GM11168 (cell line): ENCODE measurements around the gene SPATA25.
"Not testable (repeated sequence)": the region's sequence is repeated elsewhere in the genome, so short reads cannot be mapped to it uniquely, and the experiment has no call there.

ENCODE experiments used
- in situ Hi-C: fragments of 300-500 bp; cut with MboI; formaldehyde crosslinking; loops from one replicate; pipeline ENCODE4 v1.12.0; 2022; ENCODE audit warnings: low sequenced_read_pairs; ENCODE audit not compliant: unreplicated experiment

Gene SPATA25

GRCh38 chr20:45897289-45897688, 9.9 kb upstream of the SPATA25 start:
- in situ Hi-C loops: no loop called here

GRCh38 chr20:45896641-45897161, 9.3 kb upstream of the SPATA25 start:
- in situ Hi-C loops: no loop called here

DNA sequence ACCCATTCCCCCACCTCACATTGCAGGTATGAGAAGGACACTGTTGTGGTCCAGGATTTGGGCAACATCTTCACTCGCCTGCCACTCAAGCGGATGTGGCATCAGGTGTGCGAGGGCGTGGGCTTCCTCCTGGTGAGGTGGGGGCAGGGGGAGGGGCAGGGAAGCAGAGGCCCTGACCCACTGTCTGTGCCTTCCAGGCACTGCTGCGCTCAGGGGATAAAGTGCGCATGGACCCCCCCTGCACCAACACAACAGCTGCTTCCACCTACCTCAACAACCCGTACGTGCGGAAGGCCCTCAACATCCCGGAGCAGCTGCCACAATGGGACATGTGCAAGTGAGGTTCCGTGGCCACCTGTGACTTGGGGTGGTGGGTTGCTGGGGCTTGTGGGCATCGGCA, 7.4 kb upstream of the SPATA25 start:
- in situ Hi-C loops: no loop called here

DNA sequence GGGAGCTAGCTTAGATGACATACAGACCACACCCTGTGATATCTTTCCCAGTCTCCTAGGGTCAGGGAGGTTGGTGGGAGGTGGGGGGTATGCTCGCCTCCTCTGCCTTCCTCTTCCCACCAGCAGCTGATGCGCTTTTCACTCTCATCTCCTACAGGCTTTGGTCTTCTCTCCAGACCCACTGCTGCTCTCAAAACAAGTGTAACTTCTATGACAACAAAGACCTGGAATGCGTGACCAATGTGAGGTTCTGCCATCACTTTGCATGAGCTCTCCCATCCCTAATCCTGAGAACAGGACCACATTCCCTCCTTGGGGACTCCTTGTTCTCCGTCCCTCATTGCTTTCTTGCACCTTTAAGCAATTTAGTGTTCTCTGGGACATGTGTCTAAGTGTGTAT, 6.4 kb upstream of the SPATA25 start:
- in situ Hi-C loops: no loop called here

DNA sequence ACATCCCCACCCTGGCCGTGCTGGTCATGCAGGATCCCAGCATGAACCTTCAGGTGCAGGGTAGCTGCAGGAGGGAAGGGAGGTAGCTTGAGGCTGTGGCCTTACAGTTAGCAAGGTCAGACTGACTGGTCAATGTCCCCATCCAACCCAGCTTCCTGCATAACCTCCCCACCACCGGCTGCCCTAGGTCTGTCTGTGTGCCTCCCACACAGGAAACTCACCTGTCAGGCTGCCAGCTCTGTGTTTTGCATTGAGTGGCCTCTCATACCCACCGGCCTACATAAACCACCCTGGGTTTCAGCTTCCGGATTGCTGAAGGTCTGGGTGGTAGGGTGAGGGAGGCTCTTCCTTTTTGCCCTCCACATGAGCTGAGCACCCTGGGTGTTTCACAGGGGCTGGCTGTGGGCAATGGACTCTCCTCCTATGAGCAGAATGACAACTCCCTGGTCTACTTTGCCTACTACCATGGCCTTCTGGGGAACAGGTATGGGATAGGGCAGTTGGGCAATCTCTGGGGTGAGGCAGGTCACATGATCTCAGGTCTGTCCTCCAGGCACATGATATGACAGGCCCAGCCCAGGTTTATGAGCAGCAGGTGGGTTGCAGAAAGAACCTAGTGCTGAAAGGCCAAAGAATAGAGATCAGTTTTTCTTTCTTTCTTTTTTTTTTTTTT, 5.5 kb upstream of the SPATA25 start:
- in situ Hi-C loops: no loop called here

- in situ Hi-C loops: no loop called here
These were observed 4.8 kb upstream of the SPATA25 start for GRCh38 chr20:45892049-45892825.

GRCh38 chr20:45890985-45891983, 3.9 kb upstream of the SPATA25 start, which contains the start of the genes CTSA and NEURL2:
Gene CTSA, plus strand, starts transcription at chr20:45891335. Its CDS starts 234 bp downstream, at chr20:45891569.
Gene NEURL2, minus strand, starts transcription at chr20:45891208. Its CDS starts 217 bp downstream, at chr20:45890991.
- in situ Hi-C loops: no loop called here

DNA sequence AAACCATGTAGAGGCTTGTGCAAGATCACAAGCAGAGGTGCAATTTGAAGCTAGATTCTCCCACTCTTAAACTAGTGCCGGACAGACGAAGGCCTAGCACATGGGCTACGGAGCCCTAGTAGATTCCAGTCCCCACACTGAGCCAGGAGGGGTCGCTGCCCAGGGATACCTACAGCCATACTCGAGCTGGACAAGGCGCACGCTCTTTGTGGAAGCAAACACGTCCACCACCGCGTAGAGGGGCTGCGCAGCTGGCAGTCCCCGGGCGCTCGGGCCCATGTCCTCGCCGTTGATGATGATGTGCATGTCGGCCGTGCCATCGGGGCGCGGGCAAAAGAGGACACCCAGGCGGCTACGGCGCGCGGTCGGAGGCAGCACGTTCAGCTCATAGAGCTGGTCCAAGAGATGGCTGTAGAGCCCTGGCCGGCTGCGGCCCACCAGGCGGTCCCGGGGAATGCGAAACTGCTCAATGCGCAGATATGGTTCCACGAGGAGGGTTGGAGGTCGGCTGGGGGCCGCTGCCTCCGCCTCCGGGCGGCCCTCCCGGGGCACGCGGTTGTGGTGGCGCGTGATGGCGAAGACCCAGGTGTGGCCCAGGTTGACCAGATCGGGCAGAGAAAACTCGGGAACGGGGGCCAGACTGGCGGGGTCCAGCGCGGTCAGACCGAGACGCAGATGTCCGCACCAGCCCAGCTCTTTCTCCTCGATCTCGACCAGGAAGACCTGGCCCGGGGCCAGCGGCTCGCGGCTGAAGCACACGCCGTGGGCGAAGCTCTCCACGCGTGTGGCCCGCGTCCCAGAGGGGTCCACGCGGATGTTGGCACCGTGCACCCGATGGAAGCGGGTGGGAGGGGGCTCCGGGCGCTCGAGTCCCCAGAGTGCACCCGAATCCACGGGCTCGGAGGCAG, 2.9 kb upstream of the SPATA25 start:
- in situ Hi-C loops: no loop called here

- in situ Hi-C loops: no loop called here
These were observed 1.3 kb upstream of the SPATA25 start for GRCh38 chr20:45888681-45889080.

GRCh38 chr20:45886590-45887345, 654 bp downstream of the SPATA25 start:
- in situ Hi-C loops: no loop called here

DNA sequence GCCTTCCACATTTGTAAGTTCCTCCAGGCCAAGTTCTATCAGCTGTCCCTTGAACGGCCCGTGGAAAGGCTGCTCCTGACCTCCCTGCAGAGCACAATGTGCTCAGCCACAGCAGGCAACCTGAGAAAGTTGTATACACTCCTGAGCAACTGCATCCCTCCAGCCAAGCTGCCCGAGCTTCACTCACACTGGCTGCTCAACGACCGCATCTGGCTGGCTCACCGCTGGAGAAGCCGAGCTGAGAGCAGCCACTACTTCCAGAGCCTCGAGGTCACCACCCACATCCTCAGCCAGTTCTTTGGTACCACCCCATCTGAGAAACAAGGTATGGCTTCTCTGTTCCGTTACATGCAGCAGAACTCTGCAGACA, 4.3 kb downstream of the SPATA25 start:
- in situ Hi-C loops: no loop called here

DNA sequence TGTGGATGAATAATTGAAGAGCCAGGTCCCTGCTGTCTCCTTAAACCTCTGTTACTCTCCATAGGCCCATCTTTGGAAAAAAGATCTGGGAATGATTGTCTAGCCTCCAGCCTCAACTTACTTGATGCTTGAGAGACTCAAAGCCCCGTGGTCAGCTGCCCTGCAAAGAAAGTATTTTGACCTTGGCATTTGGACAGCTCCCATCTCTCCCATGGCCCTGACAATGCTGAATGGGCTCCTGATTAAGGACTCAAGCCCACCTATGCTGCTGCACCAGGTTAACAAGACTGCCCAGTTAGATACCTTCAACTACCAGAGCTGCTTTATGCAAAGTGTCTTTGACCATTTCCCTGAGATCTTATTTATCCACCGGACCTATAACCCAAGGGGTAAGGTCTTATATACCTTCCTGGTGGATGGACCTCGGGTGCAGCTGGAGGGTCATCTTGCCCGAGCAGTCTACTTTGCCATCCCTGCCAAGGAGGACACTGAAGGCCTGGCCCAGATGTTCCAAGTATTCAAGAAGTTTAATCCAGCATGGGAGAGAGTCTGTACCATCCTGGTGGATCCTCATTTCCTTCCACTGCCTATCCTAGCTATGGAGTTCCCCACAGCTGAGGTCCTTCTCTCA, 4.8 kb downstream of the SPATA25 start:
- in situ Hi-C loops: no loop called here

DNA sequence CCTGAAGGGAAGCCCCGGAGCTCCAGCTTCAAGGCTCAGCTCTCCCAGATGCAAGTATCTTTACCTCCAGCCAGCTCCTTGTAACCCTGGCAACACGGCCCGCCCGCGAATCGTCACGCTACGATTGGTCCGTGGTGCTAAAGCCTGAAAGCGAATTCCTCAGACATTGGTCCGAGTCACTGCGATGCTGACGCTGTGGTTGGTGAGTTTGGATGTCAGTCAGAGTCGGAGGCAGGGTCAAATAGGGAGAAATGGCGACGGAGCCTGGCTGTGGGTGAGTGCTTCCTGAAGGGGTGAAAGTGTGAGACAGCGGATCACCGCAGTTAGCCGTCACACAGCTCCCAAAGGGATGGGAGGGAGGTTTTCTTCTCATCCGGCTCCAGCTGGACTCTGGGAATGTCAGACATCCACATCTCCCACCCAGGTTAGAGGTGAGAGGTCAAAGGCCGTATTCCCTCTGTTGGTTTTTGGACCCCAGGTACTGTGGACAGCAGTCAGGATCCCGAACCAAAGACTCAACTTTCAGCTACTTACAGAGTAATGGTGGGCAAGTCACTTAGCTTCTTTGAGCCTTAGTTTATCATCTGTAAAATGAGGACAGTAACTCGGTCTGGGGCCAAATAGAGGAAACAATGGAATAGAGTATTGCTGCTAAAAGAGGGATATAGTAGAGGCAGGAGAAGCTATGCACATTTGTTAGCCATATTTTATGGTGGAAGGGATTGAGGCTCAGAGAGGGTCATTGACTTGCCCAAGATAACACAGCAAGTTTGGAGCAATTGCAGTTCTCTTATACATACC, 6.2 kb downstream of the SPATA25 start, which contains the start of gene ZSWIM1:
Gene ZSWIM1, plus strand, starts transcription at position 240 of the 801 bp plus-strand sequence. CDS start 1,366 bp downstream, outside the sequence.
- in situ Hi-C loops: no loop called here

- in situ Hi-C loops: no loop called here
These were observed 9.2 kb downstream of the SPATA25 start for GRCh38 chr20:45878076-45878761.

DNA sequence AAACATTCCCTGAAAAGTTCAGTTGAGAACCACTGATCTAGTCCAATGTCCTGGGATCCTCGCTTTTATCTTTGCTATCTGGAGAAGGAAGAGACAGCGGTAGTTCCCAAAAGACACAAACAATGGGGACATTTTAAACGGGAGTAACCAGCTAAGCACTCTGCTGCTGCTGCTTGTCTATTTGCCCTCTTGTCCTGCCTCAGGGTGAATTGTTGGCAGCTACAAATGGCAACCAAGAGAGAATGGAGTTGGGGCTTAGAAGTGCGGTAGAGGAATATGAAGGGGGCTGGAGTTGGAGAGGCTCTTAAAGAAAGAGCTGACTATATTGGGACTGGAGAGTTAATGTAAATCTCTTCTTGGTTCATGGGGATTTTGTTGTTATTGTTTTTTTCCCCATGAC, 12.8 kb downstream of the SPATA25 start:
- in situ Hi-C loops: no loop called here

GRCh38 chr20:45874104-45874481, 13.3 kb downstream of the SPATA25 start:
- in situ Hi-C loops: not testable (repeated sequence)
